SK-N-MC (cell line): ENCODE data around the gene CHPF.

Experiments
- EZH2 ChIP-seq: fragments of 200-600 bp; sonication (generic); IDR thresholded peaks from one replicate; pipeline ENCODE4 v1.6.1; 2017; ENCODE audit warnings: antibody characterized with exemption
- POLR2AphosphoS5 ChIP-seq: IDR thresholded peaks from 2 replicates; pipeline ENCODE4 v1.6.1; 2012; ENCODE audit warnings: mild to moderate bottlenecking, low read depth, low read length, borderline replicate concordance

DNA sequence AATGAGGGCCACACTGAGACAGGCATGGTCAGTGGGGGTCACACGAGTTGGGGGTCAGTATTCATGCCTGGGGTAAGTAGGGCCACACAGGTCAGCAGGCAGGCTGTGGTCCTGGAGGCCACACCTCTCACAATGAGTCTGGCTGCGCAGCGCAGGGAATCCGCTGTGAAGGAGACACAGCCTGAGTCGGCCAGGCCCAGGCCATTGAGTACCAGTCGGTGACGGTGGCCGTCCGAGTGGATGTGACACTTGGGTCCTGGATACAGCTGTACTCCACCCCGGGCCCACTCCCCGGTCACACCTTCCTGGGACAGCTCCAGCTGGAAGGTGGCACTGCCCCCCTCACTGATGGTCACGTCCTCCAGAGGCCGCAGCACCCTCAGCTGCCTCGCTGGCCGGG is 10.7 kb upstream of the CHPF start:
- TF ChIP-seq POLR2AphosphoS5 (no peak), EZH2 (no peak)
